Brain microvascular endothelial cell (primary cell): Measurements from ENCODE around the gene AMPD3.

Experiments
- DNase-seq: peaks from one replicate; pipeline ENCODE4 v3.0.0-alpha.2; 2020
- H3K27ac ChIP-seq: fragments of 250-450 bp; sonication (Bioruptor Pico); 2 replicates; pipeline ENCODE4 v1.5.1; 2020; ENCODE audit warnings: mild to moderate bottlenecking, moderate library complexity
- H3K27me3 ChIP-seq: fragments of 250-450 bp; sonication (Bioruptor Pico); replicated peaks from 2 replicates; pipeline ENCODE4 v1.5.1; 2020; ENCODE audit warnings: mild to moderate bottlenecking
- H3K36me3 ChIP-seq: fragments of 250-450 bp; sonication (Bioruptor Pico); replicated peaks from 2 replicates; pipeline ENCODE4 v1.5.1; 2020; ENCODE audit warnings: mild to moderate bottlenecking
- H3K4me3 ChIP-seq: 2 replicates; pipeline ENCODE4 v1.5.1; 2011; ENCODE audit warnings: low read depth, mild to moderate bottlenecking, control low read depth, low read length, moderate library complexity
- CTCF ChIP-seq: IDR thresholded peaks from 2 replicates; pipeline ENCODE4 v1.5.1; 2011; ENCODE audit warnings: low read depth, mild to moderate bottlenecking, moderate library complexity, low read length, control low read depth, inconsistent platforms; ENCODE audit errors: missing control alignments
- in situ Hi-C: cut with HindIII; loops from 2 replicates; pipeline ENCODE4 v1.10.0; 2017; ENCODE audit warnings: low sequenced_read_pairs, low pct_ligation_motif_present

The AMPD3 gene

GRCh38 chr11:10518123-10518522 is 63.1 kb downstream of the AMPD3 start:
- in situ Hi-C loops, result no loop called here
- no peak overlapping the region for H3K27ac ChIP-seq
- H3K36me3 ChIP-seq, result peaks cover 27% of the 10 kb centered on the region
- no peak for DNase-seq
- TF ChIP-seq CTCF, result no peak
- H3K27me3 ChIP-seq, result no peaks in the 10 kb centered on the region
- no peak overlapping the region for H3K4me3 ChIP-seq

GRCh38 chr11:10518891-10519290 is 63.8 kb downstream of the AMPD3 start:
- no peak for DNase-seq
- H3K27me3 ChIP-seq, result no peaks in the 10 kb centered on the region
- no peak overlapping the region for H3K27ac ChIP-seq
- H3K36me3 ChIP-seq, result peaks cover 31% of the 10 kb centered on the region
- TF ChIP-seq CTCF, result no peak
- in situ Hi-C loops, result no loop called here
- H3K4me3 ChIP-seq, result no peak overlapping the region

GRCh38 chr11:10519630-10520029 is 64.6 kb downstream of the AMPD3 start:
- DNase-seq, result no peak
- peaks cover 31% of the 10 kb centered on the region for H3K36me3 ChIP-seq
- H3K27ac ChIP-seq, result no peak overlapping the region
- no peak overlapping the region for H3K4me3 ChIP-seq
- in situ Hi-C loops, result no loop called here
- no peak for TF ChIP-seq CTCF
- H3K27me3 ChIP-seq, result no peaks in the 10 kb centered on the region

GRCh38 chr11:10520562-10520961 is 65.5 kb downstream of the AMPD3 start:
- DNase-seq, result no peak
- Histone ChIP-seq H3K36me3 (peaks cover 31% of the 10 kb centered on the region), H3K27me3 (no peaks in the 10 kb centered on the region), H3K4me3 (no peak overlapping the region), H3K27ac (no peak overlapping the region)
- no peak for TF ChIP-seq CTCF
- in situ Hi-C loops, result no loop called here

- H3K27me3 ChIP-seq, result no peaks in the 10 kb centered on the region
- H3K4me3 ChIP-seq, result no peak overlapping the region
- no peak for TF ChIP-seq CTCF
Measured at GRCh38 chr11:10522276-10522675, 67.2 kb downstream of the AMPD3 start.

GRCh38 chr11:10522921-10523320 is 67.9 kb downstream of the AMPD3 start:
- no peak for TF ChIP-seq CTCF

More at GRCh38 chr11:10522276-10522675, 67.2 kb downstream of the AMPD3 start:
- in situ Hi-C loops, result no loop called here
- H3K27ac ChIP-seq, result no peak overlapping the region
- peaks cover 30% of the 10 kb centered on the region for H3K36me3 ChIP-seq
- no peak for DNase-seq

More at GRCh38 chr11:10522921-10523320, 67.9 kb downstream of the AMPD3 start:
- in situ Hi-C loops, result no loop called here
- no peak for DNase-seq
- H3K36me3 ChIP-seq, result peaks cover 30% of the 10 kb centered on the region
- no peak overlapping the region for H3K27ac ChIP-seq
- no peaks in the 10 kb centered on the region for H3K27me3 ChIP-seq
- H3K4me3 ChIP-seq, result no peak overlapping the region
